HEK293 (cell line): Measurements from ENCODE around the gene DDAH1.

Experiments used
- CTCF ChIP-seq: fragments of 450-650 bp; formaldehyde crosslinking; IDR thresholded peaks from 2 replicates; pipeline ENCODE4 v1.5.1; 2016; ENCODE audit warnings: missing biosample characterization, missing genetic modification characterization
- KLF10 ChIP-seq: fragments of 450-650 bp; IDR thresholded peaks from 2 replicates; pipeline ENCODE4 v1.5.1; 2018; ENCODE audit warnings: missing biosample characterization, mild to moderate bottlenecking, missing genetic modification characterization
- PBX3 ChIP-seq: sonication (generic); formaldehyde crosslinking; IDR thresholded peaks from 2 replicates; pipeline ENCODE4 v1.8.1; 2022; ENCODE audit warnings: mild to moderate bottlenecking, moderate library complexity, missing genetic modification reagents
- ZEB2 ChIP-seq: fragments of 450-650 bp; formaldehyde crosslinking; IDR thresholded peaks from 2 replicates; pipeline ENCODE4 v1.5.1; 2016; ENCODE audit warnings: missing biosample characterization, missing genetic modification characterization
- ZNF140 ChIP-seq: fragments of 450-650 bp; formaldehyde crosslinking; IDR thresholded peaks from 2 replicates; pipeline ENCODE4 v1.5.1; 2016; ENCODE audit warnings: missing biosample characterization, missing genetic modification characterization
- ZNF280D ChIP-seq: fragments of 450-650 bp; formaldehyde crosslinking; IDR thresholded peaks from 2 replicates; pipeline ENCODE4 v1.5.1; 2016; ENCODE audit warnings: missing biosample characterization, missing genetic modification characterization
- ZNF324 ChIP-seq: fragments of 450-650 bp; formaldehyde crosslinking; IDR thresholded peaks from 2 replicates; pipeline ENCODE4 v1.5.1; 2016; ENCODE audit warnings: missing biosample characterization, missing genetic modification characterization
- ZNF558 ChIP-seq: fragments of 450-650 bp; formaldehyde crosslinking; IDR thresholded peaks from 2 replicates; pipeline ENCODE4 v1.5.1; 2016; ENCODE audit warnings: missing biosample characterization, missing genetic modification characterization
- ZNF701 ChIP-seq: fragments of 450-650 bp; formaldehyde crosslinking; IDR thresholded peaks from 2 replicates; pipeline ENCODE4 v1.5.1; 2016; ENCODE audit warnings: missing biosample characterization, missing genetic modification characterization

GRCh38 chr1:85284202-85284601 lies 180.8 kb downstream of the DDAH1 start:
- TF ChIP-seq ZNF701 (tag by site-specific recombination) (no peak), ZNF140 (tag by site-specific recombination) (no peak), ZNF280D (tag by site-specific recombination) (no peak), KLF10 (tag by site-specific recombination) (no peak), ZEB2 (tag by site-specific recombination) (no peak), PBX3 (CRISPR knock-in tag) (no peak), CTCF (tag by site-specific recombination) (no peak), ZNF558 (tag by site-specific recombination) (no peak), ZNF324 (no peak)
